ENCODE results near the gene SPATA46.

SPATA46 gene

GRCh38 chr1:162372159-162373071 lies 4.2 kb downstream of the SPATA46 start:
- TF ChIP-seq, protein P1, sequence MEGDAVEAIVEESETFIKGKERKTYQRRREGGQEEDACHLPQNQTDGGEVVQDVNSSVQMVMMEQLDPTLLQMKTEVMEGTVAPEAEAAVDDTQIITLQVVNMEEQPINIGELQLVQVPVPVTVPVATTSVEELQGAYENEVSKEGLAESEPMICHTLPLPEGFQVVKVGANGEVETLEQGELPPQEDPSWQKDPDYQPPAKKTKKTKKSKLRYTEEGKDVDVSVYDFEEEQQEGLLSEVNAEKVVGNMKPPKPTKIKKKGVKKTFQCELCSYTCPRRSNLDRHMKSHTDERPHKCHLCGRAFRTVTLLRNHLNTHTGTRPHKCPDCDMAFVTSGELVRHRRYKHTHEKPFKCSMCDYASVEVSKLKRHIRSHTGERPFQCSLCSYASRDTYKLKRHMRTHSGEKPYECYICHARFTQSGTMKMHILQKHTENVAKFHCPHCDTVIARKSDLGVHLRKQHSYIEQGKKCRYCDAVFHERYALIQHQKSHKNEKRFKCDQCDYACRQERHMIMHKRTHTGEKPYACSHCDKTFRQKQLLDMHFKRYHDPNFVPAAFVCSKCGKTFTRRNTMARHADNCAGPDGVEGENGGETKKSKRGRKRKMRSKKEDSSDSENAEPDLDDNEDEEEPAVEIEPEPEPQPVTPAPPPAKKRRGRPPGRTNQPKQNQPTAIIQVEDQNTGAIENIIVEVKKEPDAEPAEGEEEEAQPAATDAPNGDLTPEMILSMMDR (IDR thresholded peaks at IDR 0.05; ENCODE audit: low read depth, low read length): no peak
- no peak for DNase-seq (ENCODE audit: extremely low read depth, low read depth)

DNA sequence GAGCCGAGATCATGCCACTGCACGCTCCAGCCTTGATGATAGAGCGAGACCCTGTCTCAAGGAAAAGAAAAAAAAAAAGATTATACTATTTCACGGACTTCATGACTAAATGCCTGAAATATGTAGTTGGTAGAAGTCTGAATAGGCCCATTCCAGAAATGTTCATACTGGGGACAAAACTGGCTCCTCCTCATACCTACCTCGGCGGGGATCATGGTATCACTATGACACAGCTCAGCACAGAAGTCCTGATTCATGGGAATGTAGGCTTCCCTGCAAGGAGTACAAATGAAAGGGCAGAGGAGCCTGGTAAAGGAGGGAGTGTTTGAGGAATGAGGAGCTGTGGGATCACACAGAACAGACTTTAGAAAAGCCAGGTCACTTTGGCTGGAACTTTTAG lies 5.0 kb downstream of the SPATA46 start:
- no peak for DNase-seq (ENCODE audit: extremely low read depth, low read depth)
- TF ChIP-seq, protein P1 (IDR thresholded peaks at IDR 0.05; ENCODE audit: low read depth, low read length): no peak

GRCh38 chr1:162370721-162371120 lies 5.9 kb downstream of the SPATA46 start:
- TF ChIP-seq, protein P1 (IDR thresholded peaks at IDR 0.05; ENCODE audit: low read depth, low read length): no peak
- DNase-seq (ENCODE audit: extremely low read depth, low read depth): no peak

- TF ChIP-seq, protein P1 (IDR thresholded peaks at IDR 0.05; ENCODE audit: low read depth, low read length): no peak
- DNase-seq (ENCODE audit: extremely low read depth, low read depth): no peak
Measured at GRCh38 chr1:162370161-162370560, 6.5 kb downstream of the SPATA46 start.

- TF ChIP-seq, protein P1 (IDR thresholded peaks at IDR 0.05; ENCODE audit: low read depth, low read length): no peak
- DNase-seq (ENCODE audit: extremely low read depth, low read depth): no peak
Measured at GRCh38 chr1:162369571-162369970, 7.1 kb downstream of the SPATA46 start.

DNA sequence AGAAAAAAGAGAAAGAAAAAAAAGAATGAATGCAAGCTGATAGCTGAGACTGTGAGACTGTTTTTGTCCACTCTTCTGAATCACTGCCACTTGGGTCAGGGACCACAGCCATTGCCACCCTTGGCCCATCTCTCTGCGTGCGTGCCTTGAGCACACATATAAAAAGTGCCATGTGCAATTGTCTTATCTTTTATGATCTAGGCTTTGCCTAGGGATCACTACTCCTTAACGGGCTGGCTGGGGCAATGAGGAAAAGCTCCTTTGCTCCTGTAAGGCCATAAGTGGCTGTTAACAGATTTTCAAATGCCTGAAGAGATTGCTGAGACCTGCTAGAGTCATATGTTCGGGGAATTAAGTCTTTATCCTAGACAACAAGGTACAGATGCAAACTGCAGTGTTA lies 8.2 kb downstream of the SPATA46 start:
- no peak for DNase-seq (ENCODE audit: extremely low read depth, low read depth)
- TF ChIP-seq, protein P1 (IDR thresholded peaks at IDR 0.05; ENCODE audit: low read depth, low read length): no peak

- TF ChIP-seq, protein P1 (IDR thresholded peaks at IDR 0.05; ENCODE audit: low read depth, low read length): no peak
- no peak for DNase-seq (ENCODE audit: extremely low read depth, low read depth)
Measured at GRCh38 chr1:162367772-162368171, 8.9 kb downstream of the SPATA46 start.
